Measurements from ENCODE around the gene RFC1. TPM values are rescaled to one million over a fixed set of nuclear protein-coding genes. Genes with fewer than 3 reads are reported as not detected.

Gene RFC1
- polyA plus RNA-seq, 5 donors: 57.3 to 93.7 (median 81.9) TPM

Other genes starting within 250 kb of the RFC1 start
- gene WDR19, start 183.8 kb downstream of the RFC1 start, polyA plus RNA-seq (ENCODE audit: insufficient read depth in 1 of 5, insufficient read length in 5 of 5, low replicate concordance in 1 of 5): 100 to 1,000 TPM in 1 of 5 donors, 10 to 100 TPM in 4; 56.9 to 107 (median 84.8) TPM
- under 1 TPM; 0.19 to 0.69 (median 0.31) TPM for gene KLB, start 40.6 kb upstream of the RFC1 start, polyA plus RNA-seq (ENCODE audit: insufficient read depth in 1 of 5, insufficient read length in 5 of 5, low replicate concordance in 1 of 5)
- gene RPL9, start 92.6 kb upstream of the RFC1 start, polyA plus RNA-seq (ENCODE audit: insufficient read depth in 1 of 5, insufficient read length in 5 of 5, low replicate concordance in 1 of 5): 1,000 to 10,000 TPM in 3 of 5 donors, 100 to 1,000 TPM in 2; 829 to 2,188 (median 1,215) TPM
- gene LIAS, start 92.7 kb upstream of the RFC1 start, polyA plus RNA-seq (ENCODE audit: insufficient read depth in 1 of 5, insufficient read length in 5 of 5, low replicate concordance in 1 of 5): 10 to 100 TPM; 25.1 to 39.1 (median 30.5) TPM
- 100 to 1,000 TPM in 1 of 5 donors, 10 to 100 TPM in 4; 87.4 to 102 (median 98.1) TPM for gene UGDH, start 161.1 kb upstream of the RFC1 start, polyA plus RNA-seq (ENCODE audit: insufficient read depth in 1 of 5, insufficient read length in 5 of 5, low replicate concordance in 1 of 5)

All from right lung (tissue), 5 donors.